OCI-LY3 (cell line): ENCODE measurements around the gene INAFM2.

Source experiments
- H2AFZ ChIP-seq: fragments of 200-600, 300-600 bp; shearing (Covaris generic); 2 replicates; pipeline ENCODE4 v1.6.0; 2014; ENCODE audit warnings: antibody characterized with exemption, low read depth, low read length
- H3K27ac ChIP-seq: fragments of 200-600, 300-600 bp; sonication (generic); 2 replicates; pipeline ENCODE4 v1.5.1; 2014; ENCODE audit warnings: mild to moderate bottlenecking, low read length, moderate library complexity, mixed read lengths
- H3K27me3 ChIP-seq: fragments of 200-600, 300-600 bp; sonication (generic); 2 replicates; pipeline ENCODE4 v1.6.1; 2014; ENCODE audit warnings: low read depth, low read length, mixed read lengths
- H3K36me3 ChIP-seq: fragments of 200-600, 300-600 bp; sonication (generic); replicated peaks from 2 replicates; pipeline ENCODE3; 2014; ENCODE audit warnings: low read depth, low read length, mixed read lengths
- H3K4me1 ChIP-seq: fragments of 300-600, 200-600 bp; sonication (generic); 2 replicates; pipeline ENCODE4 v1.6.1; 2014; ENCODE audit warnings: low read length, mixed read lengths
- H3K4me2 ChIP-seq: fragments of 200-600, 300-600 bp; sonication (generic); 2 replicates; pipeline ENCODE4 v1.6.1; 2014; ENCODE audit warnings: low read length, mixed read lengths
- H3K4me3 ChIP-seq: fragments of 300-600, 200-600 bp; sonication (generic); 2 replicates; pipeline ENCODE4 v1.5.1; 2014; ENCODE audit warnings: antibody characterized with exemption, mild to moderate bottlenecking, low read length, moderate library complexity
- H3K79me2 ChIP-seq: fragments of 300-600, 200-600 bp; shearing (Covaris generic); 2 replicates; pipeline ENCODE4 v1.6.1; 2014; ENCODE audit warnings: mild to moderate bottlenecking, low read length, mixed read lengths
- H3K9ac ChIP-seq: fragments of 300-600, 200-600 bp; shearing (Covaris generic); 2 replicates; pipeline ENCODE4 v1.6.0; 2014; ENCODE audit warnings: mild to moderate bottlenecking, low read length, moderate library complexity
- H3K9me3 ChIP-seq: fragments of 200-600, 300-600 bp; shearing (Covaris generic); 2 replicates; pipeline ENCODE4 v1.6.1; 2014; ENCODE audit warnings: low read length, mixed read lengths; ENCODE audit not compliant: insufficient read depth
- H4K20me1 ChIP-seq: fragments of 200-600, 300-600 bp; sonication (generic); 2 replicates; pipeline ENCODE4 v1.6.1; 2016; ENCODE audit warnings: low read length, mixed read lengths; ENCODE audit not compliant: insufficient read depth
- EZH2phosphoT487 ChIP-seq: fragments of 200-600 bp; shearing (Covaris generic); IDR thresholded peaks from 2 replicates; pipeline ENCODE4 v1.6.1; 2018; ENCODE audit warnings: antibody characterized with exemption, mixed run types, low read depth
- TF ChIP-seq, protein P1 (sequence below): fragments of 200-600, 300-600 bp; sonication (generic); IDR thresholded peaks from 2 replicates; pipeline ENCODE4 v1.5.1; 2014; ENCODE audit warnings: antibody characterized with exemption, low read length, low read depth

The INAFM2 gene

DNA sequence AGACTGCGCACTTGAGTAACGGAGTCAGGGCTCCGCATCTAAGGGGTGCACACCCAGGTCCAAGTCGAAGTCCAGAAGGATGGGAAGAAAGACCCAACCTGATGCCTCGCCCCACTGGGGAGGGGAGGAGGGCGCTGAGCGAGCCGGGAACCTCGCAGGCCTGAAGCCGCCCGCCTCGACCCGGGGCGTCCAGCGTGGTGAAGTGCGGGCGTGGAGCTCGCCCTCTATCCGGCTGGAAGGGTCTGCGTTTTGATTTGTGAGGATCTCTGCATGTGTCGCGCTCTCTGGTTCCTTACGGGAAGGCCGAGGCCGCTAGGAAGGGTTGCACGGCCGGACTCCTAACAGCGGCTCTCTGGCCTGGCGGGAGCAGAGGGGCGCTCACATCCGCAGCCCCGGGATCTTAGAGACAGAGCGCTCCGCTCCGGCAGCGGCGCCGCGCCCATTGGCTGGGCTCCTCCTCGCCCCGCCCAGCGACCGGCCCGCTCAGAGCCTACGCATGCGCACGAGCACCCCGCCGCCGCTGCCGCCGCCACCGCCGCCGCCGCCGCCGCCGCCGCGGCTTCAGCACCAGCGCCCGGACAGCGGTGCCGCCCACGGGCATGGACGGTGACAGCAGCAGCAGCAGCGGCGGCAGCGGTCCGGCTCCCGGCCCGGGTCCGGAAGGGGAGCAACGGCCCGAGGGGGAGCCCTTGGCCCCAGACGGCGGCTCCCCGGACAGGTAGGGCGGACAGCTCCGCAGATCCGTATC, 34.4 kb downstream of the INAFM2 start, which contains the start of gene DISP2:
DISP2 (plus strand) TSS at position 497 of the 748 bp plus-strand sequence; CDS start at position 600, 103 bp downstream.
- H3K4me2 ChIP-seq = peak within 1 kb of the TSS; percentile 95
- H2AFZ ChIP-seq = peak within 1 kb of the TSS; percentile 83
- H3K9ac ChIP-seq = peak within 1 kb of the TSS; percentile 32; the same call in 1 of the 2 replicates
- H4K20me1 ChIP-seq = 0 out of 2 replicates have a peak, but pooled peaks cover 9% of the 10 kb centered on the region
- H3K36me3 ChIP-seq = no peaks in the 10 kb centered on the region
- H3K27me3 ChIP-seq = no peaks in the 10 kb centered on the region
- no peak within 1 kb of the TSS for H3K27ac ChIP-seq
- H3K4me1 ChIP-seq = peaks cover 22% of the 10 kb centered on the region; the same call in 1 of the 2 replicates
- no peak for TF ChIP-seq EZH2phosphoT487
- TF ChIP-seq, protein P1, sequence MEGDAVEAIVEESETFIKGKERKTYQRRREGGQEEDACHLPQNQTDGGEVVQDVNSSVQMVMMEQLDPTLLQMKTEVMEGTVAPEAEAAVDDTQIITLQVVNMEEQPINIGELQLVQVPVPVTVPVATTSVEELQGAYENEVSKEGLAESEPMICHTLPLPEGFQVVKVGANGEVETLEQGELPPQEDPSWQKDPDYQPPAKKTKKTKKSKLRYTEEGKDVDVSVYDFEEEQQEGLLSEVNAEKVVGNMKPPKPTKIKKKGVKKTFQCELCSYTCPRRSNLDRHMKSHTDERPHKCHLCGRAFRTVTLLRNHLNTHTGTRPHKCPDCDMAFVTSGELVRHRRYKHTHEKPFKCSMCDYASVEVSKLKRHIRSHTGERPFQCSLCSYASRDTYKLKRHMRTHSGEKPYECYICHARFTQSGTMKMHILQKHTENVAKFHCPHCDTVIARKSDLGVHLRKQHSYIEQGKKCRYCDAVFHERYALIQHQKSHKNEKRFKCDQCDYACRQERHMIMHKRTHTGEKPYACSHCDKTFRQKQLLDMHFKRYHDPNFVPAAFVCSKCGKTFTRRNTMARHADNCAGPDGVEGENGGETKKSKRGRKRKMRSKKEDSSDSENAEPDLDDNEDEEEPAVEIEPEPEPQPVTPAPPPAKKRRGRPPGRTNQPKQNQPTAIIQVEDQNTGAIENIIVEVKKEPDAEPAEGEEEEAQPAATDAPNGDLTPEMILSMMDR = no peak
- no peaks in the 10 kb centered on the region for H3K79me2 ChIP-seq
- H3K9me3 ChIP-seq = no peaks in the 10 kb centered on the region
- peak within 1 kb of the TSS; percentile 83 for H3K4me3 ChIP-seq

DNA sequence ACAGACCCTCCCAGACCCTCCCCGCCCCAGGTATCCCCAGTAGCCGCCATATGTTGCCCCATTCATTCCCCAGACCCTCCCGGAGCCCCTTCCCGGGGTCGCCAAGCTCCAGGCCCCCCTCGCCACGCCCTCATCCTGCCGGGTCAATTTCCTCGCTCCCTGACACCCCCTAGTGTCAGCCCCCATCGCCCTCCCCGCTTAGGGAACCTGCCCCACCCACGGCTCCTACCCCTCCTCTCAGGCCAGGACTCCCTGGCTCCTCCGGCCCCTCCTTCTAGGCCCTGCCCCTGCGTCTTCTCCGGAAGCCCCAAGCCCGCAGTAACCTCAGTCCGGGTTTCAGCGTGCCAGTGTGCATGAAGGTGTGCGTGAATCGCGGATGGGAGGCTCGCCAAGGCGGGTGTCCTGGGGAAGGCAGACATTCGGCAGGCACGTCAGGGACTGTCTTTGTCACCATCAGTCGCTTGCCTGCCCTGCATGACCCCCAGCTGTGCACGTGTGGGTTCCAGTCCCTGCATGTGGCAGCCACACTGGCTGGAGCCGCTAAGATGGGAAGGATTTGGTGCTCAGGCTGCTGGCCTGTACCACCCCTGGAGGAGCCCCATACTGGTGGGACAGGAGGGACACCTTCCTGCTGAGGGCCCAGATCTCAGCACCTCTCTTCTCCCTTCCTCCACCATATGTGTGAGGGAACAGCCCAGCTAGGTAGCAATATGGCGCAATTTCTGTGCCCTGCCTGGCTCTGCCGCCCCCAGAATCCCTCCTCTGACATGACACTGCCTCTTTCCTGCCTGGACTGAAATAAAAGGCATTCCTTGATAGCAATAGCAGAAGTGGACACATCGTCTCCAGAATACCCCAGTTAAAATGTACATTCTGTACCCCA, 35.2 kb downstream of the INAFM2 start:
- Histone ChIP-seq H3K4me3 (peak overlapping the region; percentile 83), H3K27me3 (no peaks in the 10 kb centered on the region), H3K27ac (no peak overlapping the region), H2AFZ (no peak overlapping the region), H3K4me2 (peak overlapping the region; percentile 95), H3K9me3 (no peaks in the 10 kb centered on the region), H3K4me1 (peaks cover 22% of the 10 kb centered on the region; the same call in 1 of the 2 replicates), H3K79me2 (no peaks in the 10 kb centered on the region), H3K9ac (peak overlapping the region; percentile 16; the same call in 1 of the 2 replicates), H3K36me3 (no peaks in the 10 kb centered on the region), H4K20me1 (0 out of 2 replicates have a peak, but pooled peaks cover 9% of the 10 kb centered on the region)
- no peak for TF ChIP-seq EZH2phosphoT487
- TF ChIP-seq, protein P1 = peak; percentile 32

DNA sequence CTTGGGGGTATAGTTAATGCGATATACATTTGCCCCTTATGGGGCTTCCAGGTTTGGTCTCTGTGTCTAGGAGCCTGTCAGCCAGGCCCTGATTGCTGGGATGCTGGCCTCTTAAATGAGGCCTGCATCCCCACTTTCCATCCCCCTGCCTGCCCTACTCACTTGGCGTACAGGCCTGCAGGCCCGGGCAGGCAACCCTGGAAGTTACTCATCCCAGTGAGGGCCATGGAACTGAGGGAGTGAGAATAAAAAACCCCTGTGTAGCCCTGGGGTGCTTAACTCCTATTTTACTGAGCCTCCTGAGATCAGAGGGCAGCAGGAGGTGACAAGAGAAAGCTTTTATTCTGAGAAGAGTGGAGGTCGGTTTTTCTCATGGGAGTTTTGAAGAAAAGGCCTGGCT, 36.5 kb downstream of the INAFM2 start:
- no peak for TF ChIP-seq EZH2phosphoT487
- TF ChIP-seq, protein P1 = no peak
- H3K27ac ChIP-seq = no peak overlapping the region

More for the DNA sequence above, 36.5 kb downstream of the INAFM2 start:
- Histone ChIP-seq H3K36me3 (no peaks in the 10 kb centered on the region), H2AFZ (no peak overlapping the region), H3K9ac (no peak overlapping the region), H3K4me1 (peaks cover 16% of the 10 kb centered on the region; the same call in 1 of the 2 replicates), H3K27me3 (no peaks in the 10 kb centered on the region), H3K4me3 (no peak overlapping the region), H3K79me2 (no peaks in the 10 kb centered on the region), H4K20me1 (0 out of 2 replicates have a peak, but pooled peaks cover 9% of the 10 kb centered on the region), H3K4me2 (no peak overlapping the region), H3K9me3 (no peaks in the 10 kb centered on the region)
